Measurements from ENCODE around the gene FAM110C.

The FAM110C gene

DNA sequence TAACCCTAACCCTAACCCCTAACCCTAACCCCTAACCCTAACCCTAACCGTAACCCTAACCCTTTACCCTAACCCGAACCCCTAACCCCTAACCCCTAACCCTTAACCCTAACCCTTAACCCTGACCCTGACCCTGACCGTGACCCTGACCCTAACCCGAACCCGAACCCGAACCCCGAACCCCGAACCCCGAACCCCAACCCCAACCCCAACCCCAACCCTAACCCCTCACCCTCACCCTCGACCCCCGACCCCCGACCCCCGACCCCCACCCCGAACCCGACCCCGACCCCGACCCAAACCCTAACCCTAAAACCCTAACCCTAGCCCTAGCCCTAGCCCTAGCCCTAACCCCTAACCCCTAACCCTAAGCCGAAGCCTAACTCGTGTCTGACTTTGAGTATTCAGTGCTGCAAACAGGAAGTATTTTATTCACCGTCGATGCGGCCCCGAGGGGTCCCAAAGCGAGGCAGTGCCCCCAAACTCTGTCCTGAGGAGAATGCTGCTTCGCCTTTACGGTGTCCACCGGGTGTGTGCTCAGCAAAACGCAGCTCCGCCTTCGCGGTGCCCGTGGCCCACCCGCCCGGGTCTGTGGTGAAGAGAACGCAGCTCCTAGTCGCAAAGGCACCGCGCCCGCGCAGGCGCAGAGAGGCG lies 36.0 kb downstream of the FAM110C start:
- H3K27ac ChIP-seq (ENCODE audit: low read depth, low read length): no peak overlapping the region
- TF ChIP-seq EZH2phosphoT487 (IDR thresholded peaks at IDR 0.05; ENCODE audit: borderline replicate concordance, low read length) (no peak), CTCF (IDR thresholded peaks at IDR 0.05; ENCODE audit: low read depth, low read length, poor library complexity, severe bottlenecking) (no peak)

More for the DNA sequence above, 36.0 kb downstream of the FAM110C start:
- H3K4me1 ChIP-seq (ENCODE audit: control insufficient read depth, low read length): no peaks in the 10 kb centered on the region
- H3F3A ChIP-seq (ENCODE audit: control insufficient read depth, insufficient read depth): no peaks in the 10 kb centered on the region
- H3K4me3 ChIP-seq (ENCODE audit: low read length): no peak overlapping the region
- H3K4me2 ChIP-seq (ENCODE audit: low read length): no peak overlapping the region
- H4K20me1 ChIP-seq (ENCODE audit: control insufficient read depth, insufficient read depth, low read depth, low read length): no peaks in the 10 kb centered on the region
- H3K36me3 ChIP-seq (ENCODE audit: control insufficient read depth, low read length): no peaks in the 10 kb centered on the region
- no peaks in the 10 kb centered on the region for H3K9me2 ChIP-seq (replicated peaks; ENCODE audit: control insufficient read depth, low read length)
- H3K27me3 ChIP-seq (ENCODE audit: control insufficient read depth, low read length): no peaks in the 10 kb centered on the region
- H3K79me2 ChIP-seq (ENCODE audit: control insufficient read depth, low read length): no peaks in the 10 kb centered on the region
- H3K9me3 ChIP-seq (ENCODE audit: control insufficient read depth, insufficient read depth, low read length): peaks cover 8% of the 10 kb centered on the region; the same call in 1 of the 2 replicates
